HCT116 (cell line): Measurements from ENCODE around the gene RXRA. TPM values are rescaled to one million over a fixed set of nuclear protein-coding genes. Genes with fewer than 3 reads are reported as not detected.

ENCODE experiments used
- ATAC-seq: fragments of 200-7000 bp; cut with Tn5 transposase; 2 replicates; pipeline ENCODE4 v1.9.1; 2020; ENCODE audit warnings: mild to moderate bottlenecking, moderate library complexity
- BruUV-seq: library from RNA; stranded (reverse); fragments of 400-500 nt; replicated peaks from 2 replicates; lab custom pipeline; 2021; lab: Mats Ljungman, UMichigan
- CTCF ChIA-PET: fragments of 300-600 bp; sonication (Branson Sonifier 250); formaldehyde crosslinking; loops from one replicate; lab custom pipeline; 2021; ENCODE audit warnings: antibody characterized with exemption; lab: Charles Lee
- POLR2A ChIA-PET: fragments of 300-600, 350-600 bp; sonication (Branson Sonifier 250); formaldehyde crosslinking; loops from one replicate; lab custom pipeline; 2021; ENCODE audit warnings: antibody characterized with exemption; lab: Charles Lee
- RAD21 ChIA-PET, 2 experiments: fragments of 300-600 bp; sonication (Branson Sonifier 250); formaldehyde crosslinking; loops; one replicate each; lab custom pipeline; 2023; ENCODE audit warnings: low total read pairs in 2 of 2; ENCODE audit not compliant: uncharacterized antibody in 2 of 2, unreplicated experiment in 2 of 2, low non-redundant PET in 1 of 2; lab: Charles Lee
- DNase-seq: peaks from one replicate; pipeline ENCODE4 v3.0.0-alpha.2; 2010; ENCODE audit warnings: low read depth, low spot score
- H2AFZ ChIP-seq: fragments of 200-600 bp; shearing (Covaris generic), sonication (generic); 2 replicates; pipeline ENCODE4 v1.6.1; 2017; ENCODE audit warnings: low read depth, mixed run types, mixed read lengths, antibody characterized with exemption, low read length; ENCODE audit not compliant: poor library complexity, severe bottlenecking
- H3K27ac ChIP-seq: 2 replicates; pipeline ENCODE4 v1.5.1; 2012; ENCODE audit warnings: low read depth, low read length
- H3K27me3 ChIP-seq: fragments of 200-600 bp; sonication (generic); 2 replicates; pipeline ENCODE4 v1.6.1; 2016; ENCODE audit warnings: mixed run types, low read length, mixed read lengths; ENCODE audit not compliant: insufficient read depth
- H3K36me3 ChIP-seq, 2 experiments: fragments of 200-500 bp in 1 of 2; fragments of 200-600 bp in 1 of 2; sonication (Bioruptor generic) in 1 of 2; sonication (generic) in 1 of 2; 2 replicates each; pipeline versions ENCODE4 v1.5.1 to v1.6.1; 2014 to 2016; ENCODE audit warnings: low read length in 2 of 2, inconsistent platforms in 1 of 2, mixed read lengths in 1 of 2, mixed run types in 1 of 2; ENCODE audit not compliant: insufficient read depth in 2 of 2, control insufficient read depth in 1 of 2
- H3K4me1 ChIP-seq, 2 experiments: fragments of 200-600 bp in 1 of 2; sonication (generic) in 1 of 2; 2 replicates each; pipeline versions ENCODE4 v1.5.1 to v1.6.1; 2012 to 2017; ENCODE audit warnings: low read length in 2 of 2, inconsistent platforms in 1 of 2, mild to moderate bottlenecking in 1 of 2, mixed read lengths in 1 of 2, mixed run types in 1 of 2, moderate library complexity in 1 of 2; ENCODE audit not compliant: insufficient read depth in 2 of 2, control insufficient read depth in 1 of 2
- H3K4me2 ChIP-seq: fragments of 200-600 bp; sonication (generic); 2 replicates; pipeline ENCODE4 v1.6.1; 2017; ENCODE audit warnings: mixed run types, low read length, mixed read lengths
- H3K4me3 ChIP-seq, 2 experiments: fragments of 200-600 bp in 1 of 2; sonication (generic) in 1 of 2; replicated peaks in 1 of 2; 2 replicates each; pipeline ENCODE4 v1.5.1; 2011 to 2016; ENCODE audit warnings: low read length in 2 of 2, control low read depth in 1 of 2, low read depth in 1 of 2, mild to moderate bottlenecking in 1 of 2, mixed read lengths in 1 of 2, mixed run types in 1 of 2
- H3K79me2 ChIP-seq: fragments of 200-600 bp; sonication (generic); 2 replicates; pipeline ENCODE4 v1.6.1; 2017; ENCODE audit warnings: mild to moderate bottlenecking, mixed run types, low read length, moderate library complexity, mixed read lengths; ENCODE audit not compliant: insufficient read depth
- H3K9ac ChIP-seq: fragments of 200-600 bp; sonication (generic); 2 replicates; pipeline ENCODE4 v1.6.1; 2016; ENCODE audit warnings: low read length, mixed read lengths
- H3K9me2 ChIP-seq: fragments of 200-600 bp; sonication (generic), shearing (Covaris generic); 2 replicates; pipeline ENCODE4 v1.6.1; 2017; ENCODE audit warnings: mixed run types, mild to moderate bottlenecking, moderate library complexity; ENCODE audit not compliant: insufficient read depth
- H3K9me3 ChIP-seq, 2 experiments: fragments of 200-500 bp in 1 of 2; fragments of 200-600 bp in 1 of 2; sonication (Bioruptor generic) in 1 of 2; sonication (generic) in 1 of 2; 2 replicates each; pipeline ENCODE4 v1.6.1; 2014 to 2017; ENCODE audit warnings: low read length in 2 of 2, mixed read lengths in 2 of 2, inconsistent platforms in 1 of 2, low read depth in 1 of 2, mild to moderate bottlenecking in 1 of 2, mixed run types in 1 of 2, moderate library complexity in 1 of 2; ENCODE audit not compliant: control insufficient read depth in 1 of 2, insufficient read depth in 1 of 2
- H4K20me1 ChIP-seq: fragments of 200-600 bp; sonication (generic), shearing (Covaris generic); 2 replicates; pipeline ENCODE4 v1.6.1; 2017; ENCODE audit warnings: mixed run types, mild to moderate bottlenecking, moderate library complexity; ENCODE audit not compliant: insufficient read depth
- CBX3 ChIP-seq: IDR thresholded peaks from 2 replicates; pipeline ENCODE4 v1.6.1; 2012; ENCODE audit warnings: low read depth
- CEBPB ChIP-seq: IDR thresholded peaks from 2 replicates; pipeline ENCODE4 v1.6.1; 2012; ENCODE audit warnings: low read depth
- EZH2 ChIP-seq: fragments of 200-600 bp; sonication (generic); IDR thresholded peaks from 2 replicates; pipeline ENCODE4 v1.6.1; 2017; ENCODE audit warnings: antibody characterized with exemption, mixed run types
- EZH2phosphoT487 ChIP-seq: fragments of 200-600 bp; IDR thresholded peaks from 2 replicates; pipeline ENCODE4 v1.6.1; 2018; ENCODE audit warnings: antibody characterized with exemption, borderline replicate concordance
- POLR2AphosphoS5 ChIP-seq: IDR thresholded peaks from 2 replicates; pipeline ENCODE4 v1.6.1; 2011; ENCODE audit warnings: mild to moderate bottlenecking, low read depth, low read length, moderate library complexity
- SIN3A ChIP-seq: IDR thresholded peaks from 2 replicates; pipeline ENCODE4 v1.6.1; 2012; ENCODE audit warnings: low read depth
- TCF7L2 ChIP-seq: IDR thresholded peaks from 2 replicates; pipeline ENCODE4 v1.7.0; 2011; ENCODE audit warnings: borderline replicate concordance, inconsistent platforms; ENCODE audit not compliant: insufficient read depth, insufficient read length; ENCODE audit errors: extremely low read depth
- intact Hi-C: fragments of 100-400 bp; cut with micrococcal nuclease; formaldehyde crosslinking; loops from 2 replicates; pipeline ENCODE4 v1.10.0; 2022
- total RNA-seq: library from RNA; stranded (reverse); gene quantifications from one replicate; pipeline ENCODE4 v1.2.1, GENCODE V29; 2021; ENCODE audit not compliant: unreplicated experiment
- TF ChIP-seq, protein P1 (sequence below): IDR thresholded peaks from 2 replicates; pipeline ENCODE4 v1.6.1; 2012; ENCODE audit warnings: low read depth
- TF ChIP-seq, protein P2 (sequence below): IDR thresholded peaks from 2 replicates; pipeline ENCODE4 v1.6.1; 2011; ENCODE audit warnings: mild to moderate bottlenecking, low read length, moderate library complexity; ENCODE audit not compliant: insufficient replicate concordance; ENCODE audit errors: extremely low read depth
- TF ChIP-seq, protein P3 (sequence below): IDR thresholded peaks from 2 replicates; pipeline ENCODE4 v1.6.1; 2012

Gene RXRA
- total RNA-seq, 1 experiment from 2014 or later = 43.9 TPM

DNA sequence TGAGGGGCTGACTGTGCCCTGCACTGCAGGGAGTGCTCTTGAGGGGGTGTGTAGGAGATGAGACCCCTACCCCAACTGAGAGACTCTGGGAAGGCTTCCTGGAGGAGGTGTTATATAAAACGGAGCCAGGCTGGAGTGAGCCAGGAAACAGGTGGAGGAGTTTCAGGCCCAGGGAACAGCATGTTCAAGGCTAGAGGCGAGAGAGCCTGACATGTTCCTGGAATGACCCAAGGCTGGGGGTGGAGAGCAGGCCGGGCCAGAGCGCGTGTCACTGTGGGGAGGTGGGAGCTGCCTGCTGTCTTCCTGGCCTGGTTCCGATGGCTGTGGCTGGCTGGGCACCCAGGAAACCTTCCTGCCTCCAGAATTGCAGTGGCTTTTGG, 48.7 kb downstream of the RXRA start:
- H3K4me3 ChIP-seq = no peak overlapping the region
- no peak for ATAC-seq
- TF ChIP-seq CBX3 (no peak), EZH2phosphoT487 (no peak)
- TF ChIP-seq, all 23 proteins: peak for 0
- Histone ChIP-seq H3K9ac (no peak overlapping the region), H4K20me1 (peaks cover 4% of the 10 kb centered on the region; the same call in 1 of the 2 replicates), H2AFZ (no peak overlapping the region), H3K4me1 (peaks cover 42 to 72% of the 10 kb centered on the region in 2 experiments), H3K27ac (no peak overlapping the region), H3K36me3 (no peaks in the 10 kb centered on the region), H3K79me2 (peaks cover 79% of the 10 kb centered on the region), H3K9me3 (no peaks in the 10 kb centered on the region), H3K27me3 (no peaks in the 10 kb centered on the region), H3K4me2 (no peak overlapping the region), H3K9me2 (no peaks in the 10 kb centered on the region)
- CTCF ChIA-PET = no interaction called here
- BruUV-seq = no TSS peak
- POLR2A ChIA-PET = no interaction called here
- intact Hi-C loops = no loop called here
- DNase-seq = no peak
- RAD21 ChIA-PET = no interaction called here

DNA sequence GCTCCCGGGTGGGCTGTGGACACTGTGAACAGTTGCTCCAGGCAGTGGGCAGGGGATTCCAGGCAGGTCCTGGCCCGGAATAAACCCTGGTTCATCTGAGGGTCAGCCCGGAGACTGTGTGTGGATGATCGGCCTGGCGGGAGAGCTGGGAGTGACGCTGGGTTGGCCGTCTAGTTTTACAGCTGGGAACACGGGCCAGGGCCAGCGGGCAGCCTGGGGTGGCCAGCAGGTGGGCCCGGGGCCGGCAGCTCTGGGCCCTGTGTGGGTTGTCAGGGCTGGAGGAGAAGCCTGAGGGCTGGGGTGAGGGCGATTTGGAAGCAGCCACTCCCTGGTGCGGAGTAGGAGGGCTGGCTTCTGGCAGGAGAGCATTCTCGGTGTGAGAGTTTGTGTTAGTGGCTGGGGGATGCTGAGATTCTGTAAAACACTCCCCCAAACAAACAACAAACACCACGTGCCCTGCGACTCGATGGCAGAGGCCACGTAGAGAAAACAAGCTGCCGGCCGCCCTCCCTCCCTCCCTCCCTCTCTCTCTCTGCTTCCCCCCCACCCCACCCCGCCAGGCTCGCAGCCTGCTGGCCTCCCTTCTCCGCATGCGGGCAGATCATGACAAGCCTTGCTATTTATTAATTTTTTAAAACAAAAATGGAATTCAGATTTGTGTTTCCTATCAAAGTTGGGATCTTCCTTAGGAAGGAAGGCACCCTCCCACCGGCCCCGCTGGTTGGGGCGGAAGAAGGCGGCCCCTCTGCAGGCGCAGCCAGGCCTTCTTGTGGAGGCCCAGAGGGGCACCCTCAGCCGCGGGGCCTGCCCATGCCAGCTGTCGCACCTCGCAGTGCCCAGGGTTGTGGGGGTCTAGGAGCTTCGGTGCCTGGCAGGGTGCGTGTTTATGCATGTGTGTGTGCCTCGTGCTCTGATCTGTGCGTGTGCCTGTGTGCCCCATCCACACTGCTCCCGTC, 49.5 kb downstream of the RXRA start:
- Histone ChIP-seq H3K36me3 (no peaks in the 10 kb centered on the region), H3K9me2 (no peaks in the 10 kb centered on the region), H3K9ac (no peak overlapping the region), H3K4me2 (no peak overlapping the region), H3K4me1 (peaks cover 47 to 79% of the 10 kb centered on the region in 2 experiments), H3K4me3 (no peak overlapping the region), H4K20me1 (peaks cover 6% of the 10 kb centered on the region; the same call in 1 of the 2 replicates), H3K79me2 (peaks cover 77% of the 10 kb centered on the region), H3K9me3 (no peaks in the 10 kb centered on the region), H3K27me3 (no peaks in the 10 kb centered on the region), H2AFZ (no peak overlapping the region), H3K27ac (no peak overlapping the region)
- ChIA-PET CTCF (no interaction called here), POLR2A (no interaction called here), RAD21 (no interaction called here)
- intact Hi-C loops = no loop called here
- no peak for DNase-seq
- no TSS peak for BruUV-seq
- no peak for ATAC-seq
- TF ChIP-seq TCF7L2 (no peak), EZH2 (no peak), EZH2phosphoT487 (no peak), POLR2AphosphoS5 (no peak), CEBPB (no peak), SIN3A (no peak), CBX3 (no peak)
- TF ChIP-seq, protein P1, sequence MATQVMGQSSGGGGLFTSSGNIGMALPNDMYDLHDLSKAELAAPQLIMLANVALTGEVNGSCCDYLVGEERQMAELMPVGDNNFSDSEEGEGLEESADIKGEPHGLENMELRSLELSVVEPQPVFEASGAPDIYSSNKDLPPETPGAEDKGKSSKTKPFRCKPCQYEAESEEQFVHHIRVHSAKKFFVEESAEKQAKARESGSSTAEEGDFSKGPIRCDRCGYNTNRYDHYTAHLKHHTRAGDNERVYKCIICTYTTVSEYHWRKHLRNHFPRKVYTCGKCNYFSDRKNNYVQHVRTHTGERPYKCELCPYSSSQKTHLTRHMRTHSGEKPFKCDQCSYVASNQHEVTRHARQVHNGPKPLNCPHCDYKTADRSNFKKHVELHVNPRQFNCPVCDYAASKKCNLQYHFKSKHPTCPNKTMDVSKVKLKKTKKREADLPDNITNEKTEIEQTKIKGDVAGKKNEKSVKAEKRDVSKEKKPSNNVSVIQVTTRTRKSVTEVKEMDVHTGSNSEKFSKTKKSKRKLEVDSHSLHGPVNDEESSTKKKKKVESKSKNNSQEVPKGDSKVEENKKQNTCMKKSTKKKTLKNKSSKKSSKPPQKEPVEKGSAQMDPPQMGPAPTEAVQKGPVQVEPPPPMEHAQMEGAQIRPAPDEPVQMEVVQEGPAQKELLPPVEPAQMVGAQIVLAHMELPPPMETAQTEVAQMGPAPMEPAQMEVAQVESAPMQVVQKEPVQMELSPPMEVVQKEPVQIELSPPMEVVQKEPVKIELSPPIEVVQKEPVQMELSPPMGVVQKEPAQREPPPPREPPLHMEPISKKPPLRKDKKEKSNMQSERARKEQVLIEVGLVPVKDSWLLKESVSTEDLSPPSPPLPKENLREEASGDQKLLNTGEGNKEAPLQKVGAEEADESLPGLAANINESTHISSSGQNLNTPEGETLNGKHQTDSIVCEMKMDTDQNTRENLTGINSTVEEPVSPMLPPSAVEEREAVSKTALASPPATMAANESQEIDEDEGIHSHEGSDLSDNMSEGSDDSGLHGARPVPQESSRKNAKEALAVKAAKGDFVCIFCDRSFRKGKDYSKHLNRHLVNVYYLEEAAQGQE = no peak
- TF ChIP-seq, protein P2, sequence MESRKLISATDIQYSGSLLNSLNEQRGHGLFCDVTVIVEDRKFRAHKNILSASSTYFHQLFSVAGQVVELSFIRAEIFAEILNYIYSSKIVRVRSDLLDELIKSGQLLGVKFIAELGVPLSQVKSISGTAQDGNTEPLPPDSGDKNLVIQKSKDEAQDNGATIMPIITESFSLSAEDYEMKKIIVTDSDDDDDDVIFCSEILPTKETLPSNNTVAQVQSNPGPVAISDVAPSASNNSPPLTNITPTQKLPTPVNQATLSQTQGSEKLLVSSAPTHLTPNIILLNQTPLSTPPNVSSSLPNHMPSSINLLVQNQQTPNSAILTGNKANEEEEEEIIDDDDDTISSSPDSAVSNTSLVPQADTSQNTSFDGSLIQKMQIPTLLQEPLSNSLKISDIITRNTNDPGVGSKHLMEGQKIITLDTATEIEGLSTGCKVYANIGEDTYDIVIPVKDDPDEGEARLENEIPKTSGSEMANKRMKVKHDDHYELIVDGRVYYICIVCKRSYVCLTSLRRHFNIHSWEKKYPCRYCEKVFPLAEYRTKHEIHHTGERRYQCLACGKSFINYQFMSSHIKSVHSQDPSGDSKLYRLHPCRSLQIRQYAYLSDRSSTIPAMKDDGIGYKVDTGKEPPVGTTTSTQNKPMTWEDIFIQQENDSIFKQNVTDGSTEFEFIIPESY = no peak
- TF ChIP-seq, protein P3, sequence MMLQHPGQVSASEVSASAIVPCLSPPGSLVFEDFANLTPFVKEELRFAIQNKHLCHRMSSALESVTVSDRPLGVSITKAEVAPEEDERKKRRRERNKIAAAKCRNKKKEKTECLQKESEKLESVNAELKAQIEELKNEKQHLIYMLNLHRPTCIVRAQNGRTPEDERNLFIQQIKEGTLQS = no peak
